Aorta (tissue), 5 donors: ENCODE measurements around the gene TEPSIN. TPM values are rescaled to one million over a fixed set of nuclear protein-coding genes. Genes with fewer than 3 reads are reported as not detected.

Source experiments
- ATAC-seq: fragments of 200-7000 bp; cut with Tn5 transposase; one replicate; pipeline ENCODE4 v1.9.1; 2022; ENCODE audit warnings: moderate library complexity; ENCODE audit not compliant: low FRiP score
- DNase-seq, 2 donors: peaks; one replicate each; pipeline ENCODE4 v3.0.0-alpha.2; 2020
- H3K27ac ChIP-seq, 2 donors: one replicate each; pipeline ENCODE4 v1.5.1; 2013; ENCODE audit warnings: low read length in 2 of 2, mild to moderate bottlenecking in 2 of 2, moderate library complexity in 2 of 2, control low read depth in 1 of 2, inconsistent platforms in 1 of 2, low read depth in 1 of 2
- H3K27me3 ChIP-seq, 2 donors: one replicate each; pipeline ENCODE4 v1.6.1; 2013; ENCODE audit warnings: control low read depth in 1 of 2, low read length in 1 of 2, mild to moderate bottlenecking in 1 of 2, moderate library complexity in 1 of 2; ENCODE audit not compliant: insufficient read depth in 2 of 2, control insufficient read depth in 1 of 2
- H3K36me3 ChIP-seq, 2 donors: one replicate each; pipeline ENCODE4 v1.6.1; 2013; ENCODE audit warnings: control low read depth in 1 of 2, low read length in 1 of 2, mild to moderate bottlenecking in 1 of 2; ENCODE audit not compliant: insufficient read depth in 2 of 2, control insufficient read depth in 1 of 2
- H3K4me1 ChIP-seq, 2 donors: one replicate each; pipeline ENCODE4 v1.6.1; 2013; ENCODE audit warnings: low read length in 2 of 2, control low read depth in 1 of 2, mild to moderate bottlenecking in 1 of 2, moderate library complexity in 1 of 2; ENCODE audit not compliant: insufficient read depth in 2 of 2, control insufficient read depth in 1 of 2
- H3K4me3 ChIP-seq, 2 donors: one replicate each; pipeline ENCODE4 v1.5.1; 2013; ENCODE audit warnings: low read length in 2 of 2, control low read depth in 1 of 2, mild to moderate bottlenecking in 1 of 2
- H3K9me3 ChIP-seq: one replicate; pipeline ENCODE4 v1.6.1; 2013; ENCODE audit warnings: mild to moderate bottlenecking, low read length; ENCODE audit not compliant: control insufficient read depth
- WGBS, 2 donors: extraction: QIAGEN DNeasy Blood & Tissue Kit; methylation state at CpG; one replicate each; pipeline ENCODE4 v1.1.7; 2013; 5-methylcytosine and 5-hydroxymethylcytosine counted together
- intact Hi-C, 2 donors: fragments of 100-400 bp; cut with DNase I; formaldehyde crosslinking; loops; one replicate each; pipeline versions ENCODE4 v1.14.2 to v1.15.0; 2022
- polyA plus RNA-seq, 2 donors: library from polyadenylated mRNA; stranded (reverse); fragments of 200-250 nt; gene quantifications; one replicate each; pipeline ENCODE4 v1.2.3, GENCODE V29; 2013
- total RNA-seq, 2 donors: library from RNA; stranded (reverse); fragmentation: NEBNext Ultra II Directional; extraction: Animal tissue kit (Norgen Biotek cat#: 25700); gene quantifications; one replicate each; pipeline ENCODE4 v1.2.1, GENCODE V29; 2021
- donor health status: healthy with polysubstance abuse.
- donor health status: Bipolar disorder and iron deficiency.
- donor health status: DM: no; HTN: no; CAD: no.
- donor health status: DM: no; HTN: no; CAD: no.
- donor health status: DM: yes; HTN: yes; CAD: no.

The TEPSIN gene
- total and polyA plus RNA-seq, 4 donors = 5.6 to 79.0 (median 35.0) TPM

GRCh38 chr17:81236784-81237183 lies 2.1 kb downstream of the TEPSIN start:
- H3K4me3 ChIP-seq = no peak overlapping the region
- WGBS, 2 donors = 92 to 93% methylated on average over 21 of the region's 21 CpGs
- no peaks in the 10 kb centered on the region for H3K9me3 ChIP-seq
- intact Hi-C loops = no loop called here
- DNase-seq = no peak
- H3K4me1 ChIP-seq = no peaks in the 10 kb centered on the region
- no peak overlapping the region for H3K27ac ChIP-seq
- no peaks in the 10 kb centered on the region for H3K27me3 ChIP-seq
- H3K36me3 ChIP-seq = no peaks in the 10 kb centered on the region
- ATAC-seq = no peak

- Histone ChIP-seq H3K27me3 (no peaks in the 10 kb centered on the region), H3K27ac (no peak overlapping the region), H3K4me3 (no peak overlapping the region), H3K36me3 (peaks cover 0 to under 1% of the 10 kb centered on the region in 2 donors), H3K9me3 (no peaks in the 10 kb centered on the region), H3K4me1 (no peaks in the 10 kb centered on the region)
- DNase-seq (no peak), ATAC-seq (no peak)
- intact Hi-C loops = no loop called here
- 89 to 90% methylated on average over 30 to 32 of the region's 32 CpGs for WGBS, 2 donors
Measured at GRCh38 chr17:81235822-81236740, 2.8 kb downstream of the TEPSIN start.

- Histone ChIP-seq H3K9me3 (no peaks in the 10 kb centered on the region), H3K4me1 (no peaks in the 10 kb centered on the region), H3K27ac (no peak overlapping the region), H3K27me3 (no peaks in the 10 kb centered on the region), H3K4me3 (no peak overlapping the region), H3K36me3 (peaks cover 0 to 2% of the 10 kb centered on the region in 2 donors)
- intact Hi-C loops = no loop called here
- WGBS, 2 donors = 89 to 91% methylated on average over 26 of the region's 26 CpGs
- ATAC-seq (no peak), DNase-seq (no peak)
Measured at GRCh38 chr17:81234940-81235821, 3.7 kb downstream of the TEPSIN start.

GRCh38 chr17:81234506-81234855 lies 4.4 kb downstream of the TEPSIN start:
- no peak overlapping the region for H3K27ac ChIP-seq
- H3K9me3 ChIP-seq = no peaks in the 10 kb centered on the region
- intact Hi-C loops = no loop called here
- ATAC-seq (no peak), DNase-seq (no peak)
- 89 to 90% methylated on average over 13 of the region's 13 CpGs for WGBS, 2 donors
- no peaks in the 10 kb centered on the region for H3K4me1 ChIP-seq
- H3K36me3 ChIP-seq = peaks cover 0 to 2% of the 10 kb centered on the region in 2 donors
- no peaks in the 10 kb centered on the region for H3K27me3 ChIP-seq
- H3K4me3 ChIP-seq = no peak overlapping the region

- H3K36me3 ChIP-seq = peaks cover 0 to 2% of the 10 kb centered on the region in 2 donors
- intact Hi-C loops = no loop called here
Measured at GRCh38 chr17:81233811-81234505, 4.9 kb downstream of the TEPSIN start.

GRCh38 chr17:81233316-81233715 lies 5.5 kb downstream of the TEPSIN start:
- intact Hi-C loops = no loop called here
- H3K36me3 ChIP-seq = peaks cover 0 to 2% of the 10 kb centered on the region in 2 donors

More at GRCh38 chr17:81233811-81234505, 4.9 kb downstream of the TEPSIN start:
- Histone ChIP-seq H3K4me1 (no peaks in the 10 kb centered on the region), H3K27me3 (no peaks in the 10 kb centered on the region), H3K27ac (no peak overlapping the region), H3K4me3 (no peak overlapping the region), H3K9me3 (no peaks in the 10 kb centered on the region)
- 89 to 91% methylated on average over 21 of the region's 21 CpGs for WGBS, 2 donors
- no peak for DNase-seq
- no peak for ATAC-seq

GRCh38 chr17:81232616-81233241 lies 6.1 kb downstream of the TEPSIN start:
- Histone ChIP-seq H3K36me3 (peaks cover 0 to 2% of the 10 kb centered on the region in 2 donors), H3K4me3 (no peak overlapping the region), H3K4me1 (no peaks in the 10 kb centered on the region), H3K9me3 (no peaks in the 10 kb centered on the region), H3K27me3 (no peaks in the 10 kb centered on the region), H3K27ac (no peak overlapping the region)
- ATAC-seq (no peak), DNase-seq (no peak)
- WGBS, 2 donors = 88 to 95% methylated on average over 19 of the region's 19 CpGs
- intact Hi-C loops = no loop called here

More at GRCh38 chr17:81233316-81233715, 5.5 kb downstream of the TEPSIN start:
- Histone ChIP-seq H3K9me3 (no peaks in the 10 kb centered on the region), H3K27me3 (no peaks in the 10 kb centered on the region), H3K4me1 (no peaks in the 10 kb centered on the region), H3K27ac (no peak overlapping the region), H3K4me3 (no peak overlapping the region)
- DNase-seq (no peak), ATAC-seq (no peak)
- WGBS, 2 donors = 91 to 93% methylated on average over 17 of the region's 17 CpGs
